A204.1 (cell line): ENCODE data around the gene CEP85L.
"Not testable (repeated sequence)": the region's sequence is repeated elsewhere in the genome, so short reads cannot be mapped to it uniquely, and the experiment has no call there.

Experiments used
- FAIRE-seq: peaks from 2 replicates; lab custom pipeline; 2012; peaks lifted over from hg19 to GRCh38; lab: Jason Lieb, UNC

CEP85L gene

GRCh38 chr6:118489990-118490389 lies 161.4 kb downstream of the CEP85L start:
- FAIRE-seq, result no peak

GRCh38 chr6:118488631-118489030 lies 162.8 kb downstream of the CEP85L start:
- FAIRE-seq, result no peak

GRCh38 chr6:118485601-118486550 lies 165.5 kb downstream of the CEP85L start:
- no peak for FAIRE-seq

- no peak for FAIRE-seq
Observed at GRCh38 chr6:118476551-118476950, 174.8 kb downstream of the CEP85L start.

- no peak for FAIRE-seq
Observed at GRCh38 chr6:118473266-118473665, 178.1 kb downstream of the CEP85L start.

- no peak for FAIRE-seq
Observed at GRCh38 chr6:118469468-118469867, 181.9 kb downstream of the CEP85L start.

- no peak for FAIRE-seq
Observed at GRCh38 chr6:118468682-118469465, 182.5 kb downstream of the CEP85L start.

- FAIRE-seq, result no peak
Observed at GRCh38 chr6:118467181-118467580, 184.2 kb downstream of the CEP85L start.

- FAIRE-seq, result no peak
Observed at GRCh38 chr6:118464620-118465019, 186.8 kb downstream of the CEP85L start.

- FAIRE-seq, result no peak
Observed at GRCh38 chr6:118460958-118461470, 190.4 kb downstream of the CEP85L start.

- no peak for FAIRE-seq
Observed at GRCh38 chr6:118456982-118457381, 194.4 kb downstream of the CEP85L start.

- peak; percentile 19 for FAIRE-seq
Observed at GRCh38 chr6:118451839-118452238, 199.6 kb downstream of the CEP85L start.

GRCh38 chr6:118444796-118445195 lies 206.6 kb downstream of the CEP85L start:
- no peak for FAIRE-seq

GRCh38 chr6:118436482-118436881 lies 214.9 kb downstream of the CEP85L start:
- FAIRE-seq, result no peak

GRCh38 chr6:118434147-118434546 lies 217.2 kb downstream of the CEP85L start:
- FAIRE-seq, result not testable (repeated sequence)

- not testable (repeated sequence) for FAIRE-seq
Observed at GRCh38 chr6:118421312-118421711, 230.1 kb downstream of the CEP85L start.

- FAIRE-seq, result no peak
Observed at GRCh38 chr6:118419448-118420394, 231.7 kb downstream of the CEP85L start.
